HG02943 (cell line): Measurements from ENCODE around the gene PHACTR3.

Experiments used
- ATAC-seq: cut with Tn5 transposase; IDR thresholded peaks from one replicate; pipeline ENCODE4 v1.9.1; 2021; ENCODE audit warnings: mild to moderate bottlenecking, low read depth, moderate library complexity; ENCODE audit not compliant: unreplicated experiment

PHACTR3 gene

GRCh38 chr20:59821201-59821600 is 216.9 kb downstream of the PHACTR3 start:
- no peak for ATAC-seq

GRCh38 chr20:59821788-59822187 is 217.4 kb downstream of the PHACTR3 start:
- no peak for ATAC-seq

- no peak for ATAC-seq
These were observed 218.1 kb downstream of the PHACTR3 start for GRCh38 chr20:59822291-59823029.

GRCh38 chr20:59823030-59823423 is 218.7 kb downstream of the PHACTR3 start:
- no peak for ATAC-seq

GRCh38 chr20:59823491-59824259 is 219.3 kb downstream of the PHACTR3 start:
- no peak for ATAC-seq

GRCh38 chr20:59824711-59825562 is 220.6 kb downstream of the PHACTR3 start:
- ATAC-seq: no peak

GRCh38 chr20:59825563-59825920 is 221.2 kb downstream of the PHACTR3 start:
- ATAC-seq: no peak

- ATAC-seq: no peak
These were observed 221.8 kb downstream of the PHACTR3 start for GRCh38 chr20:59825944-59826759.

GRCh38 chr20:59827138-59828056 is 223.1 kb downstream of the PHACTR3 start:
- ATAC-seq: no peak

- ATAC-seq: no peak
These were observed 224.0 kb downstream of the PHACTR3 start for GRCh38 chr20:59828125-59829053.

GRCh38 chr20:59829054-59829785 is 224.9 kb downstream of the PHACTR3 start:
- ATAC-seq: no peak

GRCh38 chr20:59829786-59830664 is 225.7 kb downstream of the PHACTR3 start:
- ATAC-seq: no peak

GRCh38 chr20:59830665-59831023 is 226.3 kb downstream of the PHACTR3 start:
- no peak for ATAC-seq

GRCh38 chr20:59831024-59831915 is 226.9 kb downstream of the PHACTR3 start:
- ATAC-seq: no peak

- no peak for ATAC-seq
These were observed 227.6 kb downstream of the PHACTR3 start for GRCh38 chr20:59831916-59832270.
